K562 (cell line): ENCODE measurements around the gene GDF9. TPM values are rescaled to one million over a fixed set of nuclear protein-coding genes. Genes with fewer than 3 reads are reported as not detected.
A peak's percentile ranks its signal among the peaks of the same experiment; 100 is the strongest.

Experiments
- BHLHE40 ChIP-seq: IDR thresholded peaks from 2 replicates; pipeline ENCODE4 v1.6.1; 2011; ENCODE audit warnings: low read length, improper control_type of control experiment
- FOXM1 ChIP-seq, 2 experiments: fragments of 450-650 bp in 1 of 2; sonication (generic) in 1 of 2; formaldehyde crosslinking in 1 of 2; IDR thresholded peaks; 2 replicates each; pipeline versions ENCODE4 v1.6.1 to v1.9.0; 2017 to 2022; ENCODE audit warnings: low read depth in 2 of 2, mild to moderate bottlenecking in 2 of 2, missing genetic modification reagents in 1 of 2, moderate library complexity in 1 of 2
- KAT7 ChIP-seq: sonication (generic); formaldehyde crosslinking; IDR thresholded peaks from 2 replicates; pipeline ENCODE4 v1.8.0; 2022; ENCODE audit warnings: missing genetic modification reagents, mild to moderate bottlenecking, borderline replicate concordance
- MAFF ChIP-seq: IDR thresholded peaks from 2 replicates; pipeline ENCODE4 v1.6.1; 2012; ENCODE audit warnings: low read length, improper control_type of control experiment
- RAD21 ChIP-seq, 2 experiments: fragments of 250-450 bp in 1 of 2; fragments of 450-650 bp in 1 of 2; sonication (Bioruptor Pico) in 1 of 2; formaldehyde crosslinking in 1 of 2; IDR thresholded peaks in 1 of 2; conservative IDR thresholded peaks in 1 of 2; 2 replicates each; pipeline versions ENCODE4 v1.4.0 to v1.8.0; 2020 to 2022; ENCODE audit warnings: mild to moderate bottlenecking in 2 of 2, moderate library complexity in 1 of 2
- REST ChIP-seq, 2 experiments: fragments of 450-650 bp; formaldehyde crosslinking in 1 of 2; IDR thresholded peaks; 2 replicates each; pipeline versions ENCODE4 v1.4.0 to v1.6.1; 2014 to 2020; ENCODE audit warnings: mild to moderate bottlenecking in 2 of 2, borderline replicate concordance in 1 of 2, low read depth in 1 of 2
- STAG1 ChIP-seq: sonication (generic); formaldehyde crosslinking; IDR thresholded peaks from 2 replicates; pipeline ENCODE4 v1.5.0; 2020; ENCODE audit warnings: missing genetic modification reagents, borderline replicate concordance
- TAF15 ChIP-seq: fragments of 200-400 bp; formaldehyde crosslinking; IDR thresholded peaks from 2 replicates; pipeline ENCODE4 v1.6.1; 2017; ENCODE audit warnings: mild to moderate bottlenecking, low read depth, low read length, moderate library complexity
- polyA plus RNA-seq, 8 experiments: library from polyadenylated mRNA; depleted of rRNA in 4 of 8; stranded (reverse) in 5 of 8; unstranded in 3 of 8; fragments of >200 nt; fragmentation: Nextera tagmentation in 2 of 8; fragmentation: Illumina TruSeq in 1 of 8; extraction: Ambion mirVana in 2 of 8; extraction: Trizol in 1 of 8; gene quantifications; 2 replicates each; pipeline versions ENCODE4 v1.2.1 to v1.2.3, GENCODE V29; 2011 to 2014; ENCODE audit warnings: inconsistent platforms in 1 of 8, missing spikeins in 1 of 8
- total RNA-seq, 7 experiments: library from RNA; depleted of rRNA in 6 of 7; stranded (reverse); fragments of >200 nt in 6 of 7; fragmentation: Illumina TruSeq in 2 of 7; extraction: Trizol in 2 of 7; gene quantifications; 2 replicates each; pipeline versions ENCODE4 v1.2.1 to v1.2.3, GENCODE V29; 2011 to 2021; ENCODE audit warnings: low replicate concordance in 1 of 7

The GDF9 gene
- total and polyA plus RNA-seq, 9 of the 15 experiments (the other 6 are each of a cell fraction or from before 2014, with no cell fraction given), result 0.10 to 0.70 (median 0.20) TPM; not detected in 1

- TF ChIP-seq FOXM1 (IDR thresholded peaks at IDR 0.05; ENCODE audit: low read depth) (no peak), FOXM1 (CRISPR knock-in tag; IDR thresholded peaks at IDR 0.05; ENCODE audit: low read depth) (0 out of 2 replicates have a peak, but pooled peaks have one; percentile 66), TAF15 (no peak), STAG1 (CRISPR knock-in tag) (peak; percentile 74; the same call in 1 of the 2 replicates), RAD21 (CRISPR knock-in tag; conservative IDR thresholded peaks at IDR 0.05 in 1 of 2, IDR thresholded peaks at IDR 0.05 in 1 of 2) (peak; percentile 86 to 88), BHLHE40 (peak; percentile 72), REST (IDR thresholded peaks at IDR 0.05; ENCODE audit: borderline replicate concordance) (peak; percentile 63), REST (CRISPR knock-in tag; IDR thresholded peaks at IDR 0.05; ENCODE audit: low read depth) (no peak), KAT7 (peak; percentile 89; the same call in 1 of the 2 replicates), MAFF (no peak)
These were observed 36.4 kb downstream of the GDF9 start (continued) for GRCh38 chr5:132829742-132830435.
